Keratinocyte (primary cell): ENCODE measurements around the gene CASQ1.

Experiments
- EZH2 ChIP-seq: IDR thresholded peaks from one replicate; pipeline ENCODE4 v1.6.1; 2012; ENCODE audit warnings: inconsistent platforms, mild to moderate bottlenecking, low read length, moderate library complexity
- TF ChIP-seq, protein P1 (sequence below), 3 experiments: IDR thresholded peaks in 1 of 3; conservative IDR thresholded peaks in 1 of 3; optimal IDR thresholded peaks in 1 of 3; 2 replicates in 2 of 3; 3 replicates in 1 of 3; pipeline versions ENCODE3 to v1.5.1; 2011; ENCODE audit warnings: low read length in 3 of 3, mild to moderate bottlenecking in 3 of 3, moderate library complexity in 2 of 3, control low read depth in 1 of 3, inconsistent platforms in 1 of 3; ENCODE audit not compliant: insufficient read depth in 2 of 3; ENCODE audit errors: extremely low read depth in 1 of 3

DNA sequence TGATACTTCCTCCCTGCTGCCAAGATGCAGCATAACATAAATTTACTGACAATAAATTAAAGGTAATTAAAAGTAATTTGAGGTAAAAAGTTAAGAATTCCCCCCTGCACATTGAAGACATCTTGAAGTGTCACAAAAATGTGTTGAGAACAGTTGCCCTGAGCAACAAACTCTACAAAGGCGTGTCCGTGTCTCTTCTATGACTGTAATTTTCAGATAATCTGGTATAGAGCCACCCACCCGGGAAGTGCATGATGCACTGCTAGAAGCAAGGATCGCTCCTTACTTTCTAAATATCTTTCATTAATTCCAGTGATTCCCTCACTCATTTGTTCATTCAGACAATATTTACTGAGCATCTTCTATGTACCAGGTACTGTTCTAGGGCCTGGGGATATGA is 11.0 kb upstream of the CASQ1 start:
- TF ChIP-seq, protein P1, sequence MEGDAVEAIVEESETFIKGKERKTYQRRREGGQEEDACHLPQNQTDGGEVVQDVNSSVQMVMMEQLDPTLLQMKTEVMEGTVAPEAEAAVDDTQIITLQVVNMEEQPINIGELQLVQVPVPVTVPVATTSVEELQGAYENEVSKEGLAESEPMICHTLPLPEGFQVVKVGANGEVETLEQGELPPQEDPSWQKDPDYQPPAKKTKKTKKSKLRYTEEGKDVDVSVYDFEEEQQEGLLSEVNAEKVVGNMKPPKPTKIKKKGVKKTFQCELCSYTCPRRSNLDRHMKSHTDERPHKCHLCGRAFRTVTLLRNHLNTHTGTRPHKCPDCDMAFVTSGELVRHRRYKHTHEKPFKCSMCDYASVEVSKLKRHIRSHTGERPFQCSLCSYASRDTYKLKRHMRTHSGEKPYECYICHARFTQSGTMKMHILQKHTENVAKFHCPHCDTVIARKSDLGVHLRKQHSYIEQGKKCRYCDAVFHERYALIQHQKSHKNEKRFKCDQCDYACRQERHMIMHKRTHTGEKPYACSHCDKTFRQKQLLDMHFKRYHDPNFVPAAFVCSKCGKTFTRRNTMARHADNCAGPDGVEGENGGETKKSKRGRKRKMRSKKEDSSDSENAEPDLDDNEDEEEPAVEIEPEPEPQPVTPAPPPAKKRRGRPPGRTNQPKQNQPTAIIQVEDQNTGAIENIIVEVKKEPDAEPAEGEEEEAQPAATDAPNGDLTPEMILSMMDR (optimal IDR thresholded peaks at IDR 0.05 in 1 of 3, IDR thresholded peaks at IDR 0.05 in 1 of 3, conservative IDR thresholded peaks at IDR 0.05 in 1 of 3; ENCODE audit: extremely low read depth in 1 of 3, insufficient read depth in 2 of 3, low read length in 3 of 3), result no peak
- no peak for TF ChIP-seq EZH2
